Neuronal stem cell (in vitro differentiated cells): ENCODE measurements around the gene SIPA1.
"Not testable (repeated sequence)": the region's sequence is repeated elsewhere in the genome, so short reads cannot be mapped to it uniquely, and the experiment has no call there.

Experiments
- DNase-seq: peaks from one replicate; pipeline ENCODE4 v3.0.0-alpha.2; 2013; ENCODE audit warnings: low spot score
- H2AFZ ChIP-seq: one replicate; pipeline ENCODE4 v1.6.1; 2013; ENCODE audit warnings: mild to moderate bottlenecking, low read length, inconsistent platforms
- H2AK5ac ChIP-seq: 2 replicates; pipeline ENCODE4 v1.6.1; 2013; ENCODE audit warnings: low read depth, mild to moderate bottlenecking, inconsistent platforms, low read length, moderate library complexity, mixed read lengths
- H2BK120ac ChIP-seq: 2 replicates; pipeline ENCODE4 v1.6.1; 2013; ENCODE audit warnings: low read depth, mild to moderate bottlenecking, inconsistent platforms, low read length, moderate library complexity, mixed read lengths
- H2BK12ac ChIP-seq: one replicate; pipeline ENCODE4 v1.6.1; 2013; ENCODE audit warnings: low read length, inconsistent platforms
- H2BK15ac ChIP-seq: 2 replicates; pipeline ENCODE4 v1.6.1; 2013; ENCODE audit warnings: mild to moderate bottlenecking, low read length, inconsistent platforms, mixed read lengths
- H2BK5ac ChIP-seq: one replicate; pipeline ENCODE4 v1.6.1; 2013; ENCODE audit warnings: inconsistent platforms, mild to moderate bottlenecking, low read length, moderate library complexity
- H3K14ac ChIP-seq: one replicate; pipeline ENCODE4 v1.6.1; 2013; ENCODE audit warnings: low read length, inconsistent platforms
- H3K18ac ChIP-seq: 2 replicates; pipeline ENCODE4 v1.6.1; 2013; ENCODE audit warnings: low read length, inconsistent platforms
- H3K23ac ChIP-seq: 2 replicates; pipeline ENCODE4 v1.6.1; 2013; ENCODE audit warnings: low read depth, mild to moderate bottlenecking, mixed read lengths, low read length, inconsistent platforms; ENCODE audit not compliant: poor library complexity
- H3K27ac ChIP-seq: replicated peaks from 3 replicates; pipeline ENCODE4 v1.5.1; 2013; ENCODE audit warnings: low read length, inconsistent platforms
- H3K27me3 ChIP-seq, 3 experiments: 2 replicates each; pipeline ENCODE4 v1.6.1; 2013; ENCODE audit warnings: low read length in 3 of 3, mild to moderate bottlenecking in 2 of 3, inconsistent platforms in 1 of 3, low read depth in 1 of 3, mixed read lengths in 1 of 3, moderate library complexity in 1 of 3; ENCODE audit not compliant: control insufficient read depth in 3 of 3, insufficient read depth in 3 of 3
- H3K36me3 ChIP-seq, 2 donors: replicated peaks in 1 of 2; 2 replicates each; pipeline ENCODE4 v1.6.1; 2013; ENCODE audit warnings: low read length in 2 of 2; ENCODE audit not compliant: control insufficient read depth in 2 of 2, insufficient read depth in 2 of 2
- H3K4ac ChIP-seq: 2 replicates; pipeline ENCODE4 v1.6.1; 2013; ENCODE audit warnings: inconsistent platforms, mild to moderate bottlenecking, low read length, moderate library complexity
- H3K4me1 ChIP-seq, 2 donors: 1 replicate in 1 of 2; 2 replicates in 1 of 2; pipeline ENCODE4 v1.6.1; 2013; ENCODE audit warnings: low read length in 2 of 2, low read depth in 1 of 2; ENCODE audit not compliant: control insufficient read depth in 2 of 2, insufficient read depth in 1 of 2
- H3K4me2 ChIP-seq: one replicate; pipeline ENCODE4 v1.6.1; 2013; ENCODE audit warnings: mild to moderate bottlenecking, low read length, inconsistent platforms; ENCODE audit not compliant: insufficient read depth, poor library complexity, severe bottlenecking
- H3K4me3 ChIP-seq, 2 donors: 2 replicates each; pipeline ENCODE4 v1.5.1; 2013; ENCODE audit warnings: low read length in 2 of 2, mild to moderate bottlenecking in 2 of 2, inconsistent platforms in 1 of 2, moderate library complexity in 1 of 2
- H3K79me1 ChIP-seq: one replicate; pipeline ENCODE4 v1.6.1; 2013; ENCODE audit warnings: low read depth, mild to moderate bottlenecking, inconsistent platforms, low read length, moderate library complexity
- H3K9ac ChIP-seq: one replicate; pipeline ENCODE4 v1.6.1; 2013; ENCODE audit warnings: mild to moderate bottlenecking, low read depth, low read length, inconsistent platforms; ENCODE audit not compliant: poor library complexity
- H3K9me3 ChIP-seq, 2 donors: replicated peaks in 1 of 2; 2 replicates each; pipeline versions ENCODE3 to v1.6.1; 2013; ENCODE audit warnings: low read length in 2 of 2, mild to moderate bottlenecking in 2 of 2, inconsistent platforms in 1 of 2, low read depth in 1 of 2, mixed read lengths in 1 of 2, moderate library complexity in 1 of 2; ENCODE audit not compliant: control insufficient read depth in 2 of 2, insufficient read depth in 1 of 2
- H4K8ac ChIP-seq: one replicate; pipeline ENCODE4 v1.6.1; 2013; ENCODE audit warnings: low read depth, mild to moderate bottlenecking, inconsistent platforms, low read length, moderate library complexity
- H4K91ac ChIP-seq: one replicate; pipeline ENCODE4 v1.6.1; 2013; ENCODE audit warnings: low read length, low read depth, mild to moderate bottlenecking, inconsistent platforms; ENCODE audit not compliant: poor library complexity
- WGBS, 2 donors: extraction: QIAGEN DNeasy Blood & Tissue Kit; methylation state at CpG; one replicate each; pipeline ENCODE4 v1.1.7; 2013; ENCODE audit warnings: missing lambda C conversion rate in 2 of 2, mixed read lengths in 1 of 2; ENCODE audit not compliant: insufficient read length in 2 of 2, insufficient replicate concordance in 1 of 2; ENCODE audit errors: extremely low coverage in 2 of 2; 5-methylcytosine and 5-hydroxymethylcytosine counted together

SIPA1 gene

DNA sequence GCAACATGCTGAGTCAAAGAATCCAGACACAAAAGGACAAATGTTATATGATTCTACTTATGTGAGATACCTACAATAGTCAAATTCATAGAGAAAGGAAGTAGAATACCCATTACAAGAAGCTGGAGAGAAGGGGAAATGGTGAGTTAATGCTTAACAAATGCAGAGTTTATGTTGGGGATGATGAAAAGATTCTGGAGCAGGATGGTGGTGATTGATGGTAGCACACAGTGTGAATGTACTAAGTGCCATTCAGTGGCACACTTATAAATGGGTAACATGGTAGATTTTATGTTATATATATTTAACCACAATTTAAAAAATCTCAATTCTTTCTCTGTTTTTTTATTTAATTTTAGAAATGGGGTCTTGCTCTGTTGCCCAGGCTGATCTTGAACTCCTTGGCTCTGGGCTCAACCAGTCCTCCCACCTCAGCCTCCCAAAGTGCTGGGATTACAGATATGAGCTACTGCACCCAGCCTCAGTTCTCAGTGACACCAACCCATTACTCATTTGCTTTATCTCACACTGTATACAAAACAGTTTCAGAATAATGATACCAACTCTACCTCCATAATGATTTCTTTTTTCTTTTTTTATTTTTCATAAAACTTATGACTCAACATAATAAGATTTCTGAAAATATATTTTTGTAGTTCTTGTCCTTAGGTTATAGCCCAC, 34.4 kb downstream of the SIPA1 start:
- Histone ChIP-seq H3K18ac (no peak overlapping the region), H4K8ac (no peak overlapping the region), H2BK12ac (no peak overlapping the region), H3K23ac (no peak overlapping the region), H3K79me1 (no peaks in the 10 kb centered on the region), H3K9ac (no peak overlapping the region), H2BK120ac (no peak overlapping the region), H3K4ac (no peak overlapping the region), H3K4me3 (no peak overlapping the region), H3K9me3 (no peaks in the 10 kb centered on the region), H2AFZ (no peak overlapping the region), H3K27me3 (no peaks in the 10 kb centered on the region), H3K4me2 (no peak overlapping the region), H3K4me1 (no peaks in the 10 kb centered on the region), H3K27ac (no peak overlapping the region), H3K36me3 (no peaks in the 10 kb centered on the region), H2BK5ac (no peak overlapping the region), H2BK15ac (no peak overlapping the region), H2AK5ac (no peak overlapping the region), H3K14ac (no peak overlapping the region), H4K91ac (no peak overlapping the region)
- DNase-seq: no peak

DNA sequence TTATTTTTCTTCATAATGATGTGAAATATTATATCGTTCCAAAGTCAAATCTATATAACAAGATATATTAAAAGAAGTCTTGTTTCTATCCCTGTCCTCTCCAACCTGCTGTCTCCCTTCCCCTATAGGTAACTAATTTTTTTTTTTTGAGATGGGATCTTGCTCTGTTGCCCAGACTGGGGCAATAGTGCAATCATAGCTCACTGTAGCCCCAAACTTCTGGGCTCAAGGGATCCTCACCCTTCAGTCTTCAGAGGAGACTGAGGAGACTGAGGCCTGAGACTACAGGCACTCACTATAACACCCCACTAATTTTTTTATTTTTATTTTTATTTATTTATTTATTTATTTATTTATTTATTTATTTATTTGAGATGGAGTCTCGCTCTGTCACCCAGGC, 35.1 kb downstream of the SIPA1 start:
- Histone ChIP-seq H2BK120ac (no peak overlapping the region), H3K27me3 (no peaks in the 10 kb centered on the region), H3K4me1 (no peaks in the 10 kb centered on the region), H2AFZ (no peak overlapping the region), H3K23ac (no peak overlapping the region), H3K9ac (no peak overlapping the region), H3K79me1 (no peaks in the 10 kb centered on the region), H3K4me2 (no peak overlapping the region), H3K36me3 (no peaks in the 10 kb centered on the region), H3K4me3 (no peak overlapping the region), H2AK5ac (no peak overlapping the region), H3K9me3 (no peaks in the 10 kb centered on the region), H2BK15ac (no peak overlapping the region), H3K27ac (no peak overlapping the region), H4K91ac (no peak overlapping the region), H3K4ac (no peak overlapping the region), H3K14ac (no peak overlapping the region), H2BK5ac (no peak overlapping the region), H3K18ac (no peak overlapping the region), H4K8ac (no peak overlapping the region), H2BK12ac (no peak overlapping the region)
- no peak for DNase-seq
- WGBS, 2 donors: no CpG with 5 or more reads among the region's 2 CpGs

DNA sequence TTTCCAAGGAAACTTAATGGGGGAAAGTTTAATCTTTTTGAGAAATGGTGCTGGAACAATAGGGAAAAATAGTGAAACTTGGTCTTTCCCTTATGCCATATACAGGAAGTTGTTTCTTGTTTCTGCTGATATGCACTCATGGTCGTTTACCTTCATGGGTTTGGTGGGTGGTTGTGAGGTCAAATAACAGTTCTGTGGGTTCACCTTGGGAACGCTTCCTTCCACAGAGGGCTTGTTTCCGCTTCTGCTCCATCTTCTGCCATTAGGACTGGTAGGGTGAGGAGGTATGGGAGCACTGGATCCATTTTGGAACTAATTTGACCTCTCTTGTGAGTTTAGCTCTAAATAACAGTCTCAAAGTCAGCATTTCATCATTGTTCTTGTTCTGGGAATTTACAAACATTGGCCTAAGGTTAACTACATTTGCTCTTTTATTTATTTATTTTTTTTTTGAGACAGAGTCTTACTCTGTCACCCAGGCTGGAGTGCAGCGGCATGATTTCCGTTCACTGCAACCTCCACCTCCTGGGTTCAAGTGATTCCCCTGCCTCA, 42.4 kb downstream of the SIPA1 start:
- Histone ChIP-seq H3K23ac (no peak overlapping the region), H3K79me1 (no peaks in the 10 kb centered on the region), H2BK15ac (no peak overlapping the region), H4K91ac (no peak overlapping the region), H2BK120ac (no peak overlapping the region), H3K4me1 (no peaks in the 10 kb centered on the region), H3K27me3 (peaks cover 0 to 7% (median 0%) of the 10 kb centered on the region in 3 experiments), H3K9ac (no peak overlapping the region), H3K36me3 (no peaks in the 10 kb centered on the region), H2AFZ (no peak overlapping the region), H2BK5ac (no peak overlapping the region), H3K9me3 (no peaks in the 10 kb centered on the region), H3K18ac (no peak overlapping the region), H3K27ac (no peak overlapping the region), H3K4me2 (no peak overlapping the region), H3K14ac (no peak overlapping the region), H3K4ac (no peak overlapping the region), H3K4me3 (no peak overlapping the region), H2BK12ac (no peak overlapping the region), H2AK5ac (no peak overlapping the region), H4K8ac (no peak overlapping the region)
- DNase-seq: no peak
- no CpG with 5 or more reads among the region's 5 CpGs for WGBS, 2 donors

DNA sequence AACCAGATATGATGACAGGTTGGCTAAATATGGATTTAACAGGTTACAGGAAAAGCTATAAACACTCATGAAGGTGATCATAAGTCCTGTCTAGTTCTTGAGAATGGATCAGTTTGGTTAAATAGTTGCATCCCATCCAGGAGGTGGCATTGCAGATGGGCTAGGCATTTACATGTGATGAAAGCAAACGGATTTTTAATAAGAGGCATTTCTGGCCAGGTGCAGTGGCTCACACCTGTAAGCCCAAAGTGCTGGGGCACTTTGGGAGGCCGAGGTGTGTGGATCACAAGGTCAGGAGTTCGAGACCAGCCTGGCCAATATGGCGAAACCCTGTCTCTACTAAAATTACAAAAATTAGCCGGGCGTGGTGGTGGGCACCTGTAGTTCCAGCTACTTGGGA, 45.6 kb downstream of the SIPA1 start:
- H4K8ac ChIP-seq, H3K79me1 ChIP-seq, H3K4me3 ChIP-seq, H3K14ac ChIP-seq, H3K4ac ChIP-seq, H3K23ac ChIP-seq, H2BK15ac ChIP-seq, H3K4me1 ChIP-seq, H2AK5ac ChIP-seq, H3K36me3 ChIP-seq, H2BK5ac ChIP-seq, H3K18ac ChIP-seq, DNase-seq, H3K9ac ChIP-seq, H2AFZ ChIP-seq, H4K91ac ChIP-seq, H3K27ac ChIP-seq, H3K27me3 ChIP-seq, H3K4me2 ChIP-seq, H2BK12ac ChIP-seq, H2BK120ac ChIP-seq, H3K9me3 ChIP-seq: not testable (repeated sequence)
- no CpG with 5 or more reads among the region's 6 CpGs for WGBS, 2 donors
